Stimulated activated CD4-positive, alpha-beta T cell treated with anti-CD3 and anti-CD28 coated beads, Interleukin-1b, Interleukin-23, amount 100 ng/mL, for 4 hours (primary cell): Measurements from ENCODE around the gene SLC35F3.
"Not testable (repeated sequence)": the region's sequence is repeated elsewhere in the genome, so short reads cannot be mapped to it uniquely, and the experiment has no call there.

Source experiments
- DNase-seq, 2 donors: peaks; one replicate each; pipeline ENCODE4 v3.0.0-alpha.2; 2020; ENCODE audit warnings: low read depth in 2 of 2

Gene SLC35F3

GRCh38 chr1:234222561-234223280, 318.2 kb downstream of the SLC35F3 start:
- DNase-seq = no peak

DNA sequence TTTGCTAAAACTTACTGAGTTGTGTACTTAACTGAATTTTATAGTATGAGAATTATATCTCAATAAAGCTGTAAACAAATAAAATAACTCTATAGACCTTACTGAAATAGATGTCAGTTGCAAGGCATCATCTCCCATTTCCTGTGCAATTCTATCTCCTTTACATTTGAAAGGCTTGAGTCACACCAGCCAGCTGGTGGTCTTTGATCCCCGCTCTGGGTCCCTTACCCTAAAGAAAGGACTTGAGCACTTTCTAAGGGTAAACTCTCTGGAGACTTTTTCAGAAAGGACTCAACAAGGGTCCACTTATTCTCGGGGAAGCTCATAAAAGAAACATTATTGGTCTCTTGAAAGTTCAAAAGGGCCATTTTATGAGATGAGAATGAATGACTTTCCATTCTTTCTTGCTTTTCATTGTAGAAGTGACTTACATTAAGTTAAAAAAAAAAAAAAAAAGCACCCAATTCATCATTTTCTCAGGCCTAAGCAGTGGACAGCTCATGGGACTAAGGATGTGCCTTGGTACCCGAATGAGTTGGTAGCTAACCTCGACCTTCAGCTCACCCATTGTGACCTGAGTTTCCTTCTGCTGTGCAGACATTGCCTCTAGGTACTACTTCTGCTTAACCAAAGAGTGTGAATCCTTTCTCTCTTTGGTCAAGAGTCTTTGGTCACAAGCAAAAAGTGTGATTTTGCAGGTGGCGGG, 321.8 kb downstream of the SLC35F3 start:
- DNase-seq = no peak

- no peak for DNase-seq
Observed at GRCh38 chr1:234226819-234227165, 322.3 kb downstream of the SLC35F3 start.

GRCh38 chr1:234229581-234230387, 325.3 kb downstream of the SLC35F3 start:
- DNase-seq = no peak

- DNase-seq = no peak
Observed at GRCh38 chr1:234230414-234230862, 326.0 kb downstream of the SLC35F3 start.

- DNase-seq = no peak
Observed at GRCh38 chr1:234231061-234231892, 326.8 kb downstream of the SLC35F3 start.

DNA sequence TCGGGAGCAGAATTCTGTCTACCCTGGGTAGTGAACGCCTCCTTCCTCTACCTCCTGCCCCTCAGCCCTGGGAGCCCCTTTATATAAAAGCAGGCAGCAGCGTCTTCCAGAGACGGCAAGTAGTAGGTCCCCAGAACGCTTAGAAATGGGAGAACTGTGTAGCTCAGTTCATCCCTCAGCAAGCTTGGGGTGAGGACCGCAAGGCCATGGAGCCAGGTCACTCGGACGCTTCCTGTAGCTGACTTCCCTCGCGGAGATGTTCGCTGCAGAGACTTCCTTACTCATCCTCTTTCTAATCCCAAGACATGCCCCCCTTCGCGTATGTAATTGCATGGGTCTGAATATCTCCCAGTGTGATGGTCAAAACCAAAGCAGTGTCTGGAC, 327.4 kb downstream of the SLC35F3 start:
- DNase-seq = no peak

- no peak for DNase-seq
Observed at GRCh38 chr1:234234199-234234598, 329.7 kb downstream of the SLC35F3 start.

- no peak for DNase-seq
Observed at GRCh38 chr1:234235434-234235881, 331.0 kb downstream of the SLC35F3 start.

GRCh38 chr1:234237393-234237792, 332.9 kb downstream of the SLC35F3 start:
- DNase-seq = no peak

DNA sequence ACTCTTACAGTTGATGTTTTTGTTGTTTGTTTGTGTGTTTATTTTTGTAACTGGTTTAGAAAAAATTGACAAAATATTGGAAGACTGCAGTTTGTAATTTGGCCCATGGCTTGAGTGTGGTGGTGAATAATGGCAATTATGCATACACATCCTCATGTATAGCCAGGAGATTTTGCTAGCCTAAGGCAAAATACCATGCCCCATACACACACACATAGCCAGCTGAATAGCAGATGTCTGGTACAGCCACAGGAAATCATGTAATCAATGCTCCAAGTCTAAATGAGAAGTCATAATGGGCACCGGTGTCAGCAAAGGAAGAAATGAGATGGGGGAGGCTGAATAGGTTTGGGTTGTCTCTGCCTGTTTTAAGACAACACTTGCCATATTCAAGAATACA, 333.6 kb downstream of the SLC35F3 start:
- DNase-seq = no peak

GRCh38 chr1:234239515-234239914, 335.0 kb downstream of the SLC35F3 start:
- DNase-seq = no peak

GRCh38 chr1:234239936-234240335, 335.5 kb downstream of the SLC35F3 start:
- no peak for DNase-seq

DNA sequence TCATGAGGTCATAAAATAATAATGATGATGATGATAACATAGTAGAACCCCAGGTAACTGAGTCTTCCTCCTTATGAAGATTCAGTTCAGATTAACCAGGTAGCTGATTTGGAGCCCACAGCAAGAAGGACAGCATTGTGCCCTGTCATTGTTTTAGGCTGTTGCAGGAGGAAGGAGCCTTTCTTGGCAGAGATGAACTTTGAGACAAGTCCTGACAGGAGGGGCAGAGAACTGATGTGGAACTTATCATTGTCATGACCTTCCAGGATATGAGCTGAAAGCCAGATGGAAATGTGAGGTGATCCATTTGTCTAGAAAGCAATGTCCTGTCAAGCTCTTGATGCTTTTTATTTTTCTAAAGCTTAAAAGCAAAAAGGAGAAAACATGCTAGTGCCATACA, 336.2 kb downstream of the SLC35F3 start:
- no peak for DNase-seq

GRCh38 chr1:234241941-234242490, 337.5 kb downstream of the SLC35F3 start:
- DNase-seq = no peak

DNA sequence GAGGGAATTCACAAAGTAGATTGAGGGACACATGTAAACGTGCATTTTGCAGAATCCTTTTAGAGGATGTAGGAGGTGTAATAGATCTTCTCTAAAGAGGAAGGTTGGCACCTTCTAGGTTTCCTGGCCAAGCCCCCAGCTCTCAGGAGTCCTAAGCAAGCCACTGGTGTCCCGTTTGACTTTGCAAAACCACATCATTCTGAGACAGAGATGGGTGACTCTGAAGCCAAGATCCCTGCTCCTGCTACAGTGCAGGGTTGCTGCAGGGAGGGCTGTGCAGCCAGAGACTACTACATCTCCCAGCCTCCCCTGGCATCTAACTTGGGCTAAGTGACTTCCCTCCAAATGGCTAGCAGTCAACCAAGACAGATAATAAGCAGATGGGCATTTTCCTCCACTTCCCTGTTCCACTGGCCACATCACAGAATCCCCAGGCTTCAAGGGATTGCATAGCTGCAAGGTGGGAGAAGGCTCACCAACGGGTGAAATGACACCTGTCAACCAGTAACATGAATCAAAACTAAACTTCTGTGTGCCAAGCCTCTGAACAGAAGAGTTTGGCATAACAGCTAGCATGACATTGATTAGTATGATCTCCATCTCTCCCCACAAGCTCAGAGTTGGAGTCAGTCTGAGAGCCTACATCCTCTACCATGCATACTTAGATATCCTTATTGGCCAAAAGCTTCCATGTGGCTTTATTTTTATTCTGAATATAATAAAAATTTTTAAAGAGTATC, 339.2 kb downstream of the SLC35F3 start:
- no peak for DNase-seq

DNA sequence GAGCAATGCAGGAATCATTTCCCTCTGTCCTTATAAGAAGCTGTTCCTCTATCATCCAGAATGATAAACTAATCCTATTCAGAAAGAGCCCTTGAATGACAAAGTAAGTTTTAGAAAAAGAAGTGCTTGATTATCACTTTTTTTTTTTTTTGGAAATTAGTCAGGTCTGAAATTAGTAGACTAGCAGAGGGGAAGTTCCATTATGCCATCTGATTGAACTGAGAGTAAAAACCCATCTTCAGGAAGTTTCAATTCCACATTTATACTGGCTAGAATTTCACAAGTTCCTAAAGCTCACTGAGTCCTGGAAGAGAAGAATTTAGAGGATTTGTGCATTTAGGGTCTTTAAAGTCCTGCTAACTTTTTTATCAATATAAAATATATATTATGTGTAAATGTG, 340.0 kb downstream of the SLC35F3 start:
- no peak for DNase-seq

GRCh38 chr1:234246638-234247116, 342.2 kb downstream of the SLC35F3 start:
- no peak for DNase-seq

DNA sequence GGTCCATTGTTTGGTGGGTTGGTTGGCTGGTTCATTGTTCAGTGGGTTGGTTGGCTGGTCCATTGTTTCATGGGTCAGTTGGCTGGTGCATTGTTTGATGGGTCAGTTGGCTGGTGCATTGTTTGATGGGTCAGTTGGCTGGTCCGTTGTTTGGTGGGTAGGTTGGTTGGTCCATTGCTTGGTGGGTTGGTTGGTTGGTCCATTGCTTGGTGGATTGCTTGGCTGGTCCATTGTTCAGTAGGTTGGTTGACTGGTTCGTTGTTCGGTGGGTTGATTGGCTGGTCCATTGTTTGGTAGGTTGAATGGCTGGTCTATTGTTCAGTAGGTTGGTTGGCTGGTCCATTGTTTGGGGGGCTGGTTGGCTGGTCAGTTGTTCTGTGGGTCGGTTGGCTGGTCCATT, 343.3 kb downstream of the SLC35F3 start:
- DNase-seq = not testable (repeated sequence)

- DNase-seq = no peak
Observed at GRCh38 chr1:234250747-234251146, 346.3 kb downstream of the SLC35F3 start.
